AG04449 (cell line): ENCODE results near the gene CXXC4.

Source experiments
- CTCF ChIA-PET: fragments of 350-600 bp; formaldehyde crosslinking; extraction: SDS; loops from one replicate; lab custom pipeline; 2021; ENCODE audit warnings: antibody characterized with exemption; lab: Yijun Ruan, JAX
- POLR2A ChIA-PET: fragments of 400-600, 350-600 bp; formaldehyde crosslinking; extraction: SDS; loops from one replicate; lab custom pipeline; 2020; ENCODE audit warnings: antibody characterized with exemption, inconsistent platforms; lab: Yijun Ruan, JAX
- DNase-seq: peaks from one replicate; pipeline ENCODE4 v3.0.0-alpha.2; 2010; ENCODE audit warnings: low read depth, low spot score
- H3K4me3 ChIP-seq: 2 replicates; pipeline ENCODE4 v1.5.1; 2011; ENCODE audit warnings: low read depth, mild to moderate bottlenecking, control low read depth, low read length
- TF ChIP-seq, protein P1 (sequence below): IDR thresholded peaks from one replicate; pipeline ENCODE4 v1.5.1; 2011; ENCODE audit warnings: mild to moderate bottlenecking, moderate library complexity, low read length, control low read depth, inconsistent platforms; ENCODE audit not compliant: insufficient read depth; ENCODE audit errors: missing control alignments

CXXC4 gene

DNA sequence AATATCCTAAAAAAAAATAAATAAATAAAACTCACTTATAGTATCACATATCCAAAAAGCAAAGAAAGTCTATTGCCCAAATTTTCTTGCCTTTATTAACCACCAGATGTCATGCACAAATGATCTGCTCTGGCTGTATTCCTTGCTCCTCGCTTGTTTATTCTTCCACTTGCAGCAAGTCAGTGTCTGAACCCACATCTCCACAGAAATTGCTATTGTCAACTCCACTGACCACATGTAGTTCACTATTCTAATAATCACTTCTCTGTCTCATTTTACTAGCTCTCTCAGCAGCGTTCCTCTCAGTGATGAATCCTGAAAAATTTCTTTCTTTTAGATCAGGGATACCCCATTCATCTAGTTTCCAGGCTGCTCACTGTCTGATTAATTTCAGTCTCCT is 29.3 kb upstream of the CXXC4 start:
- no peak for DNase-seq
- no peak overlapping the region for H3K4me3 ChIP-seq
- ChIA-PET CTCF (no interaction called here), POLR2A (no interaction called here)
- TF ChIP-seq, protein P1, sequence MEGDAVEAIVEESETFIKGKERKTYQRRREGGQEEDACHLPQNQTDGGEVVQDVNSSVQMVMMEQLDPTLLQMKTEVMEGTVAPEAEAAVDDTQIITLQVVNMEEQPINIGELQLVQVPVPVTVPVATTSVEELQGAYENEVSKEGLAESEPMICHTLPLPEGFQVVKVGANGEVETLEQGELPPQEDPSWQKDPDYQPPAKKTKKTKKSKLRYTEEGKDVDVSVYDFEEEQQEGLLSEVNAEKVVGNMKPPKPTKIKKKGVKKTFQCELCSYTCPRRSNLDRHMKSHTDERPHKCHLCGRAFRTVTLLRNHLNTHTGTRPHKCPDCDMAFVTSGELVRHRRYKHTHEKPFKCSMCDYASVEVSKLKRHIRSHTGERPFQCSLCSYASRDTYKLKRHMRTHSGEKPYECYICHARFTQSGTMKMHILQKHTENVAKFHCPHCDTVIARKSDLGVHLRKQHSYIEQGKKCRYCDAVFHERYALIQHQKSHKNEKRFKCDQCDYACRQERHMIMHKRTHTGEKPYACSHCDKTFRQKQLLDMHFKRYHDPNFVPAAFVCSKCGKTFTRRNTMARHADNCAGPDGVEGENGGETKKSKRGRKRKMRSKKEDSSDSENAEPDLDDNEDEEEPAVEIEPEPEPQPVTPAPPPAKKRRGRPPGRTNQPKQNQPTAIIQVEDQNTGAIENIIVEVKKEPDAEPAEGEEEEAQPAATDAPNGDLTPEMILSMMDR, result no peak

DNA sequence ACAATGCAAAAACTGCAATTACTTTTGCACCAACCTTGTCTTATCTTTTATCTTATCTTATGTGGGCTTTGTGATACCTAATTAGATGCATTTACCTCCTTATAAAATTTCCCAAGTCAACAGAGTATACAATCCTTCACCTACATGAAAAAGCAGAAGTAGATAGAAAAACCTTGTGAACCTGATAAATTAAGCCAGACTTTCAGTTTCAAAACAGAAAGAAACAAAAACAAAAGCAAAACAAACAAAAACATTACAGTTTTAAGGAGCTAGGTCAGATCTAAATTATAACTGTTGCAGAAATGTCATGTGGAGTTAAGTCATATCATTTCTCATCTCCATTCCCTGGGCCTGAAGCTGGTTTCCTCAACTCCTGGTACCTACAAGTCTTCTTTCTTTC is 24.9 kb upstream of the CXXC4 start:
- ChIA-PET POLR2A (no interaction called here), CTCF (no interaction called here)
- no peak for DNase-seq
- TF ChIP-seq, protein P1, result no peak
- no peak overlapping the region for H3K4me3 ChIP-seq

DNA sequence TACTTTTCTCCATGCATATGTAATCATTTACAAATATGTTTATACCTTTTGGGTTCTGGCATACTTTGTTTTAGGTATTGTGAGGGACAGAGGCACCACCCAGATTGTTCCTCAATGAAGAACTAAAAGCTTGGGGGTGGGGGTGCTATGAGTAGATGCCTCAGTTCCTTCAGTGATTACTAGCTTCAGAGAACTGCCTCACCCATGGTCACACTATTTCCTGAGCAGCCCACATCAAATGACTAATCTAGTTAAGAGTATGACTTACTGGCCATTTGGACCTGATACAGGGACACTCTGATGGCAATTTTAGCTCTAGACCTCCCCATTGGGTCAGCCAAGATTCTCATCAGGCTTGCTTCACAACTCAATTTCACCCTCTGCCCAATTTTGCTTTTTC is 22.2 kb upstream of the CXXC4 start:
- no peak overlapping the region for H3K4me3 ChIP-seq
- ChIA-PET CTCF (no interaction called here), POLR2A (no interaction called here)
- TF ChIP-seq, protein P1, result no peak
- DNase-seq, result no peak

DNA sequence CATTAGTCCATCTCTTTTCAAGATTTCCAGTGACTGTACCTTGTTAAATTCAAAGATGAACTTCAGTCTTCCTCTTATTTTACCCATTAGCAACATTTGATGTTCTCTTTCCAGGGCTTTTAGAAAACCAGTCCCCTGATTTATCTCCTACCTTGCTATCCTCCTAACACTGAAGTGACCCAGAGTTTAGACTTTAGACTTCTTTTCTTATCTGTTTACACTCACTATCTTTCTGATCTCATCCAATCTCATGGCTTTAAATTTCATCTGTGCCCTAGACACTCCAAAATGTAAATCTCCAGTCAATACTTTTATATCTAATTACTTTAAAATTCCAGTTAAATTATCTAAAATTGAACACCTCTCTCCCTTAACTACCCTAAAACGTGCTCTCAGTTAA is 13.5 kb upstream of the CXXC4 start:
- TF ChIP-seq, protein P1, result no peak
- no peak overlapping the region for H3K4me3 ChIP-seq
- ChIA-PET CTCF (no interaction called here), POLR2A (no interaction called here)
- DNase-seq, result no peak

DNA sequence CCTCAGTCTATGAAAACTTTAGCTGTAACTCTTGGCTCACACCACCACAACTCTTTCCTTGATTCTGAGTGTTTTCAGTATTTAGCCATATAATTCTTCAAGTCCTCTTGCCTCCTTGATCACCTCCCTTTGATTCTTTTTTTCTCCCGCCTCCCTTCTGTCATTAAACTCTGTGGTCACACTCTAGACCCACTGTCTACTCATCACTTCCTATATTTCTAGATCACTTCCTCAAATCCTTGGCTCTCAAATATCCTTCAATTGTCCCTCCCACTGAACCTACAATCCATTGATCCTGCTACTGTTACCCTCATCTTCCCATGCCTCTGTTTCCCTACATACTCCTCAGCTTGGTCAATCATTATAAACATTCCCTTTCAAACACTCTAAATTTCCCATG is 12.4 kb upstream of the CXXC4 start:
- H3K4me3 ChIP-seq, result no peak overlapping the region
- TF ChIP-seq, protein P1, result no peak
- POLR2A ChIA-PET, result no interaction called here
- no peak for DNase-seq
- CTCF ChIA-PET, result no interaction called here

DNA sequence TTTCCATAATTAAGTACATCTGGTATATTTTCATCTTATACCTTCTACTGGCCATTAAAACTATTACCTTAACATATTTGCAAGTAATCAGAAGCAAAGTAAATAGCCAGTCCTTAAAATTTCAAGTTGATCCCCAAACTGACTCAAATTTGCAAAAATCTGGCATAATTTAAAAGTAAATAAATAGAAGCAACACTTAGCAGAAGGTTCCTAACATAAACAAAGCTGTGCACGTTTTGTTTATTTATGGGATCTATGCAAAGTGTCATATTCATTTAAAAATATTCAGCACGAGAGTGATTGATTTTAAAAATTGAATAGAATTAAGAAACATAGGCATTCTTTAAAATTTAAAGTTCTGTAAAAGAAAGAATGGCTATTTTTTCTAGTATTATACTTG is 9.8 kb upstream of the CXXC4 start:
- H3K4me3 ChIP-seq, result no peak overlapping the region
- TF ChIP-seq, protein P1, result no peak
- ChIA-PET CTCF (no interaction called here), POLR2A (no interaction called here)
- no peak for DNase-seq

DNA sequence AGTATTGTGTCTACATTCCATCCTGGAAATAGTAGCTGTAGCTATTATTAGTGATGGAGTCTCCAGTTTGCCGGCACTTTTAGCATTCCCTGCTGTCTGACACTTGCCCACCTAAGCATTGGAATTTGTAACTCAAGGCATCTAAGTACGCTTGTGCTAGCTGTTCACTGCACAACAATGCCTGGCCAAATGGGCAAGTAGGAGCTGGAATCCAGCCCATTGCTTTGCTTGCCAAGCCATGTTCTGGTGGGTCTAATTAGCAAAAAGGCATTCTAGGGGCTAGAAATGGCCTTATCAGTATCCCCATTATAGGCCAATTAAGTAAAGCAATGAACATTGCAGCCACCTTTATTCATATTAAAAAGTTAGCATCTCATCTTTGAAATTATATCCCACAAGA is 7.8 kb upstream of the CXXC4 start:
- no peak overlapping the region for H3K4me3 ChIP-seq
- no peak for DNase-seq
- ChIA-PET POLR2A (no interaction called here), CTCF (no interaction called here)
- TF ChIP-seq, protein P1, result no peak
